AG09319 (cell line): ENCODE results near the gene PRMT1.

ENCODE experiments used
- DNase-seq: peaks from one replicate; pipeline ENCODE4 v3.0.0-alpha.2; 2010; ENCODE audit warnings: low read depth; ENCODE audit errors: extremely low read depth
- TF ChIP-seq, protein P1 (sequence below): IDR thresholded peaks from 2 replicates; pipeline ENCODE4 v1.5.1; 2011; ENCODE audit warnings: low read depth, mild to moderate bottlenecking, inconsistent platforms, low read length, moderate library complexity

PRMT1 gene

DNA sequence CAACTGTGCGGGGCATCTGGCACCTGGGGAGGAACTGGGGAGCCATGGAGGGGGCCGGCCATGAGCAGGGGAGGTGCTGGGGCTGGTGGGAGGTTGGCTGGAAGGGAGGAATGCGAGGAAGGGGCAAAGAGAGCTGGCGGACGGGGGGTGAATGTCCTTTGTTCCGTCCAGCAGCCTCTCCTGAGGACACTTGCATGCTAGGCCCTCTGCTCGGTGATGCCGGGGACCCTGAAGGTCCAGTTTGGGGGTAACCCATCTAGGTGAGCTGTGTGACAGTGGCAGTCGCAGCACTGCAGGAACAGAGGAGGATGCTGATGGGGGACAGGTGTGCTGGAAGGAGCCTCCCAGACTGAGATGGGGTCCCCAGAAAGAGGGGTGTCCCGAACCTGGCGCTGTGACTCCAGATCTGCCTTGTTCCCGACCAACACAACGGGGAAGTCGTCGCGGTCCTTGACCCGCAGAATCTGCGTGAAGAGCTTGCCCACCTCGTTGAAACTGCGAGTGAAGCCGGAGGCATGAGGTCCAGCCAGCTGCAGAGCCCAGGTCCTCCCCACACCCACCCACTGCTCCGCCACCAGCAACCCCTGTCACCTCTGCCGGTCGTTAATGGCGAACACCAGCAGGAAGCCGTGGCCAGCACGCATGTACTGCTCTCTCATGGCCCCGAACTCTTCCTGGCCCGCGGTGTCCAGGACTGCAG, 40.7 kb upstream of the PRMT1 start:
- TF ChIP-seq, protein P1, sequence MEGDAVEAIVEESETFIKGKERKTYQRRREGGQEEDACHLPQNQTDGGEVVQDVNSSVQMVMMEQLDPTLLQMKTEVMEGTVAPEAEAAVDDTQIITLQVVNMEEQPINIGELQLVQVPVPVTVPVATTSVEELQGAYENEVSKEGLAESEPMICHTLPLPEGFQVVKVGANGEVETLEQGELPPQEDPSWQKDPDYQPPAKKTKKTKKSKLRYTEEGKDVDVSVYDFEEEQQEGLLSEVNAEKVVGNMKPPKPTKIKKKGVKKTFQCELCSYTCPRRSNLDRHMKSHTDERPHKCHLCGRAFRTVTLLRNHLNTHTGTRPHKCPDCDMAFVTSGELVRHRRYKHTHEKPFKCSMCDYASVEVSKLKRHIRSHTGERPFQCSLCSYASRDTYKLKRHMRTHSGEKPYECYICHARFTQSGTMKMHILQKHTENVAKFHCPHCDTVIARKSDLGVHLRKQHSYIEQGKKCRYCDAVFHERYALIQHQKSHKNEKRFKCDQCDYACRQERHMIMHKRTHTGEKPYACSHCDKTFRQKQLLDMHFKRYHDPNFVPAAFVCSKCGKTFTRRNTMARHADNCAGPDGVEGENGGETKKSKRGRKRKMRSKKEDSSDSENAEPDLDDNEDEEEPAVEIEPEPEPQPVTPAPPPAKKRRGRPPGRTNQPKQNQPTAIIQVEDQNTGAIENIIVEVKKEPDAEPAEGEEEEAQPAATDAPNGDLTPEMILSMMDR = no peak

DNA sequence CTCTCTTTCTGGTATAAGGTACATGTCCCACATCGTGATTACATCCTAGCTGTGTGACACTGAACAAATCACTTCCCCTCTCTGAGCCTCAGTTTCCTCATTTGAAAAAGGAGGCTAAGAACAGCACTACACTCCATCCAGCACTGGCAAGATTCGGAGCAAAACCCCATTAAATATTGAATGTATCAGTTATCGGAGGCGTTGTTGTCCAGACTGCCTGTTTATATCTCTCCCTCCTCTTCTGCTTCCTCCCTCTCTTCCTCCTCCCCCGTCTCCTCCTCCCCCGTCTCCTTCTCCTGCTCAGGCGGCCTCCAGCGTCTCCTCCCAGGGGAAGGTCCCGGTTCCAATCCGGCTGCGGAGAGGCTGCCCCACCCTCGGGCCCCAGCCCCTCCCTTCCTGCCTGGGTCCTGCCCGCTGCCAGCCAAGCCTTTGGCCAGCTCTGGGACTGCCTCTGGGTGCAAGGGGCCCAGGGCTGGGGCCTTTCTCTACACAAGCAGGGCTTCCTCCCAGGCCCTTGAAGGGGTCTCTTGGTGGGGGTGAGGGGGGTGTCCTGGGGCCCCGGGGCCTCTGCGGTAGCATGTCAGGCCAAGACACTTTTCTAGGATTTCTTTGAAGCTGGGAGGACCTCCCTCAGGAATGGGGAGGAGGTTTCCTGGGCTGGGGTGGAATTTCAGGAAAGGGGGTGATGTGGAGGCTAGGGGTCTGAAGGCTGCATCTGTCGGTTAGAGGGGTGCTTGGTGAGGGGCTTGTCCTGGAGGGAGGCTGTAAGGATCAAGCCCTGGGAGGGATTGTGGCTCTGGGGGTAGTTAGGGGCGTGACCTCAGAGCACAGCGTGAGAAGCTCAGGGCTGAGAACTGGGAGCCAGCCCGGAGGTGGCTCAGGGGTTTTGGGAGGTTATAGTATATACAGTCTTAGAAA, 39.0 kb upstream of the PRMT1 start:
- TF ChIP-seq, protein P1 = no peak
- peak; percentile 51 for DNase-seq

More for the DNA sequence above, 40.7 kb upstream of the PRMT1 start:
- no peak for DNase-seq

DNA sequence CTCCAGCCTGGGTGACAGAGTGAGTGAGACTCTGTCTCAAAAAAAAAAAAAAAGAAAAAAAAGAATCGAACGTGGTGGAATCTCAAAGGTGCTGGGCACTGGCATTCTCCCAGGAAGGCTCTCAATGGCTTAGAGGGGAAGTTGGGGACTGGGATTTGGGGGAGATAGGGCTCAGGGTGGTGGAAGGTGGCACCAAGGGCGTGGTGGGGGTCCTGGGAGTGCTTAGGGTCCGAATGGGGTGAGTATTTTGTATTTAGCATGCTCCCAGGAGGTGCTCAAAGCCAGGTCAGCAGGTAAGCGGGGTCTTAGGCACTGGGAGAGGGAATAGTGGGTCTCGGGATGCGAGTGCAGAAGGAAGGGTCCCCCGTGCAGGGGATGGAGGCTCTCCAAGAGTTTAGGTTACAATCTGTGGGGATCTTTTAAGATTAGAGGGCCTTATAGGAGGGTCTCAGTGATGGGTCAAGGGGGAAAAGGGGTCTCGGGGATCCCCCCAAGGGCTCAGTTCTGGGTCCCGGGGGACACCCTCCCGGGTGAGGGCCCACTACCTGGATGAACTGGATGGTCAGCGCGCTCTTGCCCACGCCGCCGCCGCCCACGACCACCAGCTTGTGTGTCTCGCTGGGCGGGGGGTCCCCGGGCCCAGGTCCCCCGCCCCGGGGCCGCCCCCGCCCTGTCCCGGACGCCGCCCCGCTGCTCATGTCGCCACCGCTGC, 37.5 kb upstream of the PRMT1 start:
- TF ChIP-seq, protein P1 = no peak
- no peak for DNase-seq

DNA sequence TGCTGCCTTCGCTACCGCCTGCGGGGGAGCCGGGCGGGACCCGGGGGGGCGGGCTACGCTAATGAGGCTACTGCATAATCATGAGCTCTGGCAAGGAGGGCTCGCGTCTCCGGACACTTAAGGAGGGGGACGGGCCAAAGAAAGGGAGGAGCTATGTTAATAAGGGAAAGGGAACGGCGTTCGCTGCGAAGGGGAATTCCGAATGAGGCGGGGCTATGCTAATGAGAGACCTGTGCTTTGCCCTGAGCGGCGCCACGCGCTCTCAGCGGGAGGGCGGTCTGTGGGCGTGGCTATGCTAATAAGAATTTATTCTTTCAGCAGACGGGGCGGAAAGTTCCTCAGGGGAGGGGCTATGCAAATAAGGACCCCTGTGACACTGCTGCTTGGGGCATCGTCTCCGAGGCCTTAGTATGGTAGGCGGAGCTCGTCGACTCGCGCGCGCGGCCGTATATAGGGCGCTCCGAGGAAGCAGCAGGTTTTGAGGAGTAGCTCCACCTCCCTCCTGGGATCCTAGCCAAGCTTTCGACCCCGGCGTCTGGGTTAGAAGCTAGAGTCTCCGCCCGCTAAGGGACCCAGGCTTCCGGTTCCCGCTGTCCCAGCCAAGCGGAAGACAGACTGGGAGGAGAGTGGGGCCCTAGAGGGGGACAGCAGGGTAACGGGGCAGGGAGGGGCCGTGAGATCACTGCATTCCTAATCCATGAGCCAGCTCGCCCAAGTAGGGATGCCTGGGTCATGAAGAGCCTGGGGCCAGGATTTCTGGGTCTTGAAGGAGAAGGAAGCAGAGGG, 36.8 kb upstream of the PRMT1 start, which contains the start of gene RRAS:
Gene RRAS, minus strand, starts transcription at position 31 of the 786 bp plus-strand sequence. CDS start 45 bp downstream, outside the sequence.
- DNase-seq = peak; percentile 100
- TF ChIP-seq, protein P1 = no peak

DNA sequence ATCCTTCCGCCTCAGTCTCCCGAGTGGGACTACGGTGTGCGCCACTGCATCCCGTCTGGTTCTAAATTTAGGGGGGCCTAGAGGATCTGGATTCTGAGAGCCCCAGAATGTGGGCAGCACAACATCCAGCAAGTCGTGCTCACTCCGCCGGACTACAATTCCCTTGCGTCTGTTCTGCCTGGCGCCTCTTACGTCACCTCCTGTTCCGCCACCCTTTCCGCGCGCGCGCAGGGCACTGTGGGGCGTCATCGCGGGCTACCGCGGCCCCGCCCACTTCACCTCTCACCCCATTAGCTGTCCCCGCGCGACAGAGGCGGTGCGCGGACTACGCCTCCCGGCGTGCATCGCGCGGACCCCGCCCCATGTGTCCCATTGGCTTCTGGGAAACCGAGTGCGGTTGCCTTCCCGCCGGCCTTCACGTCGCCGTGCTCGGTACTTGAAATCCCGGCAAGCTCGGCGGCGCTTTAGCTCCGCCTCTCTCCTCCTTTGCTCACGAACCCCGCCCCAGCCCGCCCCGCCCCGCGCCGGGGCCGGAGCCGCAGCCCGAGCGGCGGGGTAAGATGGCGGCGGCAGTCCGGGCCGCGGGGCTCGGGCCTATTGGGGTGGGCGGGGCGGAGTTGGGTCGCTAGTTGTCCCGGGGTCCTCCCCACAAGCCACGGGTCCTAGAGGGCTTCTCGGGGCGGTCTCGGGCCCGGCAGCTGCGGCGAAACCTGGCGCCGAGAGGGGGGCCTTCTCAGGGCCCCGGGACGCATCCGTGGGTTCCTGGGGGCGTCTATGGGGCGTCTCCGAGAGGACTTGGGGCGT, 35.2 kb upstream of the PRMT1 start, which contains the start of gene SCAF1:
Gene SCAF1, plus strand, starts transcription at position 522 of the 804 bp plus-strand sequence. CDS start 2,818 bp downstream, outside the sequence.
- peak; percentile 99 for DNase-seq
- TF ChIP-seq, protein P1 = no peak

DNA sequence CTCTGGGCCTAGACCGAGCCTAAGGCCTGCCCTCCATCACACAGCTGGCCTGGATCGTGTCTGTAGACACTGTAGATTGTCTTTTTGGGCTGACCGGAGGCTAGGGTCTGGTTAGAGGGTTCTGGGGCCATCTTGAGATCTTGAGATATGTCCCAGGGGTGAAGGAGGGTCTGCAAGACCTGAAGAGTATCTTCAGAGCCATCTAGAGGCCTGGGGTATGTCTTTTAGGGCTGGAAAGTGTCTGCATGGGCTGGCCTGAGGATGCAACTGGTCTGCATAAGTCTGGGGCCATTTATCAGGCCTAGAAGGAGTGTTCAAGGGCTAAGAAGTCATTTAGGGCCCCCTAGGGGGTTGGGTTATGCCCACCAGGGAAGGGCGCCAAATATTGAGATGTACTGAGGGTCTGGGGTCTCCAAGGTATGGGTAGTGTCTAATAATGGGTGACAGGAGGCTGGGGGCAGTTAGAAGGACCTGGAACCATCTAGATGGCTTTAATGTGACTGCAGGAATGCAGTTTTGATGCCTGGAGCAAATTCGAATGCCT, 34.5 kb upstream of the PRMT1 start:
- no peak for DNase-seq
- TF ChIP-seq, protein P1 = no peak
